ENCODE results near the gene BLACAT1. TPM values are rescaled to one million over a fixed set of nuclear protein-coding genes. Genes with fewer than 3 reads are reported as not detected.
A peak's percentile ranks its signal among the peaks of the same experiment; 100 is the strongest.

Gene BLACAT1
- total and polyA plus RNA-seq, 2 of the 13 experiments (the other 11 are each of a cell fraction or from before 2014, with no cell fraction given) = 1.2 to 2.8 TPM

GRCh38 chr1:205484985-205485967, 29.4 kb upstream of the BLACAT1 start (continued):
- TF ChIP-seq CTCF (CRISPR knock-in tag; IDR thresholded peaks at IDR 0.05) (peak; percentile 98), DNMT1 (CRISPR knock-in tag; IDR thresholded peaks at IDR 0.05) (no peak), ZNF570 (CRISPR knock-in tag; IDR thresholded peaks at IDR 0.05; ENCODE audit: borderline replicate concordance) (no peak), SAFB2 (CRISPR knock-in tag; IDR thresholded peaks at IDR 0.05; ENCODE audit: borderline replicate concordance, low read depth) (no peak; the same call in 1 of the 2 replicates), TBL1XR1 (IDR thresholded peaks at IDR 0.05; ENCODE audit: borderline replicate concordance, low read length, partially characterized antibody) (peak; percentile 47), IRF2 (CRISPR knock-in tag; IDR thresholded peaks at IDR 0.05) (0 out of 2 replicates have a peak, but pooled peaks have one; percentile 27), PTBP1 (IDR thresholded peaks at IDR 0.05; ENCODE audit: low read depth, low read length, poor library complexity, severe bottlenecking) (no peak), ZNF879 (CRISPR knock-in tag; IDR thresholded peaks at IDR 0.05) (no peak), NR2C2 (CRISPR knock-in tag; IDR thresholded peaks at IDR 0.05; ENCODE audit: borderline replicate concordance) (peak; percentile 47; the same call in 1 of the 2 replicates), RORA (CRISPR knock-in tag; IDR thresholded peaks at IDR 0.05) (no peak), PLRG1 (conservative IDR thresholded peaks at IDR 0.05) (no peak), GABPB1 (CRISPR knock-in tag; IDR thresholded peaks at IDR 0.05) (peak; percentile 60; the same call in 1 of the 2 replicates), USF2 (IDR thresholded peaks at IDR 0.05; ENCODE audit: low read depth, low read length) (no peak), USF2 (CRISPR knock-in tag; IDR thresholded peaks at IDR 0.05; ENCODE audit: borderline replicate concordance) (no peak), ZZZ3 (CRISPR knock-in tag; IDR thresholded peaks at IDR 0.05; ENCODE audit: borderline replicate concordance) (no peak), SMYD3 (CRISPR knock-in tag; IDR thresholded peaks at IDR 0.05) (no peak), ZNF282 (IDR thresholded peaks at IDR 0.05; ENCODE audit: partially characterized antibody) (no peak), RBFOX2 (IDR thresholded peaks at IDR 0.05; ENCODE audit: low read depth, low read length) (no peak)
- TF ChIP-seq, protein P1, sequence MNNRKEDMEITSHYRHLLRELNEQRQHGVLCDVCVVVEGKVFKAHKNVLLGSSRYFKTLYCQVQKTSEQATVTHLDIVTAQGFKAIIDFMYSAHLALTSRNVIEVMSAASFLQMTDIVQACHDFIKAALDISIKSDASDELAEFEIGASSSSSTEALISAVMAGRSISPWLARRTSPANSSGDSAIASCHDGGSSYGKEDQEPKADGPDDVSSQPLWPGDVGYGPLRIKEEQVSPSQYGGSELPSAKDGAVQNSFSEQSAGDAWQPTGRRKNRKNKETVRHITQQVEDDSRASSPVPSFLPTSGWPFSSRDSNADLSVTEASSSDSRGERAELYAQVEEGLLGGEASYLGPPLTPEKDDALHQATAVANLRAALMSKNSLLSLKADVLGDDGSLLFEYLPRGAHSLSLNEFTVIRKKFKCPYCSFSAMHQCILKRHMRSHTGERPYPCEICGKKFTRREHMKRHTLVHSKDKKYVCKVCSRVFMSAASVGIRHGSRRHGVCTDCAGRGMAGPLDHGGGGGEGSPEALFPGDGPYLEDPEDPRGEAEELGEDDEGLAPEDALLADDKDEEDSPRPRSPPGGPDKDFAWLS (CRISPR knock-in tag; IDR thresholded peaks at IDR 0.05; ENCODE audit: borderline replicate concordance) = no peak
- TF ChIP-seq, protein P2, sequence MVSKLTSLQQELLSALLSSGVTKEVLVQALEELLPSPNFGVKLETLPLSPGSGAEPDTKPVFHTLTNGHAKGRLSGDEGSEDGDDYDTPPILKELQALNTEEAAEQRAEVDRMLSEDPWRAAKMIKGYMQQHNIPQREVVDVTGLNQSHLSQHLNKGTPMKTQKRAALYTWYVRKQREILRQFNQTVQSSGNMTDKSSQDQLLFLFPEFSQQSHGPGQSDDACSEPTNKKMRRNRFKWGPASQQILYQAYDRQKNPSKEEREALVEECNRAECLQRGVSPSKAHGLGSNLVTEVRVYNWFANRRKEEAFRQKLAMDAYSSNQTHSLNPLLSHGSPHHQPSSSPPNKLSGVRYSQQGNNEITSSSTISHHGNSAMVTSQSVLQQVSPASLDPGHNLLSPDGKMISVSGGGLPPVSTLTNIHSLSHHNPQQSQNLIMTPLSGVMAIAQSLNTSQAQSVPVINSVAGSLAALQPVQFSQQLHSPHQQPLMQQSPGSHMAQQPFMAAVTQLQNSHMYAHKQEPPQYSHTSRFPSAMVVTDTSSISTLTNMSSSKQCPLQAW (CRISPR knock-in tag; IDR thresholded peaks at IDR 0.05) = peak; percentile 83
- TF ChIP-seq, protein P3, sequence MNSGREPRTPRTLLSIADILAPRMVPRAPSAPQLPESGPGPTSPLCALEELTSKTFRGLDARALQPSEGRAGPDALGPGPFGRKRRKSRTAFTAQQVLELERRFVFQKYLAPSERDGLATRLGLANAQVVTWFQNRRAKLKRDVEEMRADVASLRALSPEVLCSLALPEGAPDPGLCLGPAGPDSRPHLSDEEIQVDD (CRISPR knock-in tag; IDR thresholded peaks at IDR 0.05; ENCODE audit: borderline replicate concordance) = no peak

Data from HepG2 (cell line).